HCT116 (cell line): ENCODE data around the gene PPP2R5A. TPM values are rescaled to one million over a fixed set of nuclear protein-coding genes. Genes with fewer than 3 reads are reported as not detected.

ENCODE experiments used
- ATAC-seq: fragments of 200-7000 bp; cut with Tn5 transposase; 2 replicates; pipeline ENCODE4 v1.9.1; 2020; ENCODE audit warnings: mild to moderate bottlenecking, moderate library complexity
- BruUV-seq: library from RNA; stranded (reverse); fragments of 400-500 nt; replicated peaks from 2 replicates; lab custom pipeline; 2021; lab: Mats Ljungman, UMichigan
- CTCF ChIA-PET: fragments of 300-600 bp; sonication (Branson Sonifier 250); formaldehyde crosslinking; loops from one replicate; lab custom pipeline; 2021; ENCODE audit warnings: antibody characterized with exemption; lab: Charles Lee
- POLR2A ChIA-PET: fragments of 300-600, 350-600 bp; sonication (Branson Sonifier 250); formaldehyde crosslinking; loops from one replicate; lab custom pipeline; 2021; ENCODE audit warnings: antibody characterized with exemption; lab: Charles Lee
- RAD21 ChIA-PET, 2 experiments: fragments of 300-600 bp; sonication (Branson Sonifier 250); formaldehyde crosslinking; loops; one replicate each; lab custom pipeline; 2023; ENCODE audit warnings: low total read pairs in 2 of 2; ENCODE audit not compliant: uncharacterized antibody in 2 of 2, unreplicated experiment in 2 of 2, low non-redundant PET in 1 of 2; lab: Charles Lee
- DNase-seq: peaks from one replicate; pipeline ENCODE4 v3.0.0-alpha.2; 2010; ENCODE audit warnings: low read depth, low spot score
- H2AFZ ChIP-seq: fragments of 200-600 bp; shearing (Covaris generic), sonication (generic); 2 replicates; pipeline ENCODE4 v1.6.1; 2017; ENCODE audit warnings: low read depth, mixed run types, mixed read lengths, antibody characterized with exemption, low read length; ENCODE audit not compliant: poor library complexity, severe bottlenecking
- H3K27ac ChIP-seq: 2 replicates; pipeline ENCODE4 v1.5.1; 2012; ENCODE audit warnings: low read depth, low read length
- H3K27me3 ChIP-seq: fragments of 200-600 bp; sonication (generic); 2 replicates; pipeline ENCODE4 v1.6.1; 2016; ENCODE audit warnings: mixed run types, low read length, mixed read lengths; ENCODE audit not compliant: insufficient read depth
- H3K36me3 ChIP-seq, 2 experiments: fragments of 200-500 bp in 1 of 2; fragments of 200-600 bp in 1 of 2; sonication (Bioruptor generic) in 1 of 2; sonication (generic) in 1 of 2; 2 replicates each; pipeline versions ENCODE4 v1.5.1 to v1.6.1; 2014 to 2016; ENCODE audit warnings: low read length in 2 of 2, inconsistent platforms in 1 of 2, mixed read lengths in 1 of 2, mixed run types in 1 of 2; ENCODE audit not compliant: insufficient read depth in 2 of 2, control insufficient read depth in 1 of 2
- H3K4me1 ChIP-seq, 2 experiments: fragments of 200-600 bp in 1 of 2; sonication (generic) in 1 of 2; 2 replicates each; pipeline versions ENCODE4 v1.5.1 to v1.6.1; 2012 to 2017; ENCODE audit warnings: low read length in 2 of 2, inconsistent platforms in 1 of 2, mild to moderate bottlenecking in 1 of 2, mixed read lengths in 1 of 2, mixed run types in 1 of 2, moderate library complexity in 1 of 2; ENCODE audit not compliant: insufficient read depth in 2 of 2, control insufficient read depth in 1 of 2
- H3K4me2 ChIP-seq: fragments of 200-600 bp; sonication (generic); 2 replicates; pipeline ENCODE4 v1.6.1; 2017; ENCODE audit warnings: mixed run types, low read length, mixed read lengths
- H3K4me3 ChIP-seq, 2 experiments: fragments of 200-600 bp in 1 of 2; sonication (generic) in 1 of 2; replicated peaks in 1 of 2; 2 replicates each; pipeline ENCODE4 v1.5.1; 2011 to 2016; ENCODE audit warnings: low read length in 2 of 2, control low read depth in 1 of 2, low read depth in 1 of 2, mild to moderate bottlenecking in 1 of 2, mixed read lengths in 1 of 2, mixed run types in 1 of 2
- H3K79me2 ChIP-seq: fragments of 200-600 bp; sonication (generic); 2 replicates; pipeline ENCODE4 v1.6.1; 2017; ENCODE audit warnings: mild to moderate bottlenecking, mixed run types, low read length, moderate library complexity, mixed read lengths; ENCODE audit not compliant: insufficient read depth
- H3K9ac ChIP-seq: fragments of 200-600 bp; sonication (generic); 2 replicates; pipeline ENCODE4 v1.6.1; 2016; ENCODE audit warnings: low read length, mixed read lengths
- H3K9me2 ChIP-seq: fragments of 200-600 bp; sonication (generic), shearing (Covaris generic); 2 replicates; pipeline ENCODE4 v1.6.1; 2017; ENCODE audit warnings: mixed run types, mild to moderate bottlenecking, moderate library complexity; ENCODE audit not compliant: insufficient read depth
- H3K9me3 ChIP-seq, 2 experiments: fragments of 200-500 bp in 1 of 2; fragments of 200-600 bp in 1 of 2; sonication (Bioruptor generic) in 1 of 2; sonication (generic) in 1 of 2; 2 replicates each; pipeline ENCODE4 v1.6.1; 2014 to 2017; ENCODE audit warnings: low read length in 2 of 2, mixed read lengths in 2 of 2, inconsistent platforms in 1 of 2, low read depth in 1 of 2, mild to moderate bottlenecking in 1 of 2, mixed run types in 1 of 2, moderate library complexity in 1 of 2; ENCODE audit not compliant: control insufficient read depth in 1 of 2, insufficient read depth in 1 of 2
- H4K20me1 ChIP-seq: fragments of 200-600 bp; sonication (generic), shearing (Covaris generic); 2 replicates; pipeline ENCODE4 v1.6.1; 2017; ENCODE audit warnings: mixed run types, mild to moderate bottlenecking, moderate library complexity; ENCODE audit not compliant: insufficient read depth
- FOSL1 ChIP-seq: IDR thresholded peaks from 2 replicates; pipeline ENCODE4 v1.6.1; 2012; ENCODE audit warnings: low read depth
- JUND ChIP-seq: IDR thresholded peaks from 2 replicates; pipeline ENCODE4 v1.6.1; 2012
- SRF ChIP-seq: IDR thresholded peaks from 2 replicates; pipeline ENCODE4 v1.6.1; 2012; ENCODE audit warnings: low read depth
- YY1 ChIP-seq: IDR thresholded peaks from 2 replicates; pipeline ENCODE4 v1.6.1; 2011; ENCODE audit warnings: low read length, low read depth, moderate library complexity, mild to moderate bottlenecking; ENCODE audit not compliant: insufficient replicate concordance; ENCODE audit errors: extremely low read depth
- intact Hi-C: fragments of 100-400 bp; cut with micrococcal nuclease; formaldehyde crosslinking; loops from 2 replicates; pipeline ENCODE4 v1.10.0; 2022
- total RNA-seq: library from RNA; stranded (reverse); gene quantifications from one replicate; pipeline ENCODE4 v1.2.1, GENCODE V29; 2021; ENCODE audit not compliant: unreplicated experiment
- TF ChIP-seq, protein P1 (sequence below), 3 experiments: fragments of 200-600 bp in 1 of 3; sonication (generic) in 1 of 3; IDR thresholded peaks in 2 of 3; conservative IDR thresholded peaks in 1 of 3; 2 replicates each; pipeline ENCODE4 v1.5.1; 2012 to 2017; ENCODE audit warnings: low read depth in 2 of 3, low read length in 2 of 3, antibody characterized with exemption in 1 of 3, borderline replicate concordance in 1 of 3, control low read depth in 1 of 3, mild to moderate bottlenecking in 1 of 3, mixed read lengths in 1 of 3, mixed run types in 1 of 3, moderate library complexity in 1 of 3; ENCODE audit not compliant: insufficient read depth in 1 of 3
- TF ChIP-seq, protein P2 (sequence below): IDR thresholded peaks from 2 replicates; pipeline ENCODE4 v1.6.1; 2012

The PPP2R5A gene
- total RNA-seq, 1 experiment from 2014 or later: 33.1 TPM

DNA sequence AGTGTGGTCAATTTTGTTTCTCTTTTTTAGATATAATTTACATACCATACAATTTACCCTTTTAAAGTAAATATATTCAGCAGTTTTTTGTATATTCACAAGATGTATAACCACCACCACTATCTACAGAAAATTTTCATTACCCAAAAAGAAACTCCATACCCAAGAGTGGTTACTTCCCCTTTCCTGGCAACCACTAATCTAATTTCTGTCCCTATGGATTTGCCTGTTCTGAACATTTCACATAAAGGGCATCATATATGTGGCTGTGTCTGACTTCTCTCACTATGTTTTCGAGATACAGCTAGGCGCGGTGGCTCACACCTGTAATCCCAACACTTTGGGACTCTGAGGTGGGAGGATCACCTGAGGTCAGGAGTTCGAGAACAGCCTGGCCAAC lies 115.8 kb downstream of the PPP2R5A start:
- no peaks in the 10 kb centered on the region for H4K20me1 ChIP-seq
- CTCF ChIA-PET: no interaction called here
- intact Hi-C loops: no loop called here
- BruUV-seq: no TSS peak
- H3K79me2 ChIP-seq: peaks cover 24% of the 10 kb centered on the region
- no peak for ATAC-seq
- H3K9me3 ChIP-seq: peaks cover 7 to 15% of the 10 kb centered on the region in 2 experiments
- H3K4me3 ChIP-seq: no peak overlapping the region
- H3K36me3 ChIP-seq: peaks cover 0 to 25% of the 10 kb centered on the region in 2 experiments; a peak in 2 of 4 replicates
- RAD21 ChIA-PET: no interaction called here
- no peak overlapping the region for H3K9ac ChIP-seq
- H3K4me2 ChIP-seq: no peak overlapping the region
- no peak for DNase-seq
- H2AFZ ChIP-seq: no peak overlapping the region
- no peaks in the 10 kb centered on the region for H3K9me2 ChIP-seq
- POLR2A ChIA-PET: no interaction called here
- no peak overlapping the region for H3K27ac ChIP-seq
- peaks cover 0 to 23% of the 10 kb centered on the region in 2 experiments; a peak in 3 of 4 replicates for H3K4me1 ChIP-seq
- no peak for TF ChIP-seq YY1
- TF ChIP-seq SRF: no peak
- H3K27me3 ChIP-seq: no peaks in the 10 kb centered on the region

DNA sequence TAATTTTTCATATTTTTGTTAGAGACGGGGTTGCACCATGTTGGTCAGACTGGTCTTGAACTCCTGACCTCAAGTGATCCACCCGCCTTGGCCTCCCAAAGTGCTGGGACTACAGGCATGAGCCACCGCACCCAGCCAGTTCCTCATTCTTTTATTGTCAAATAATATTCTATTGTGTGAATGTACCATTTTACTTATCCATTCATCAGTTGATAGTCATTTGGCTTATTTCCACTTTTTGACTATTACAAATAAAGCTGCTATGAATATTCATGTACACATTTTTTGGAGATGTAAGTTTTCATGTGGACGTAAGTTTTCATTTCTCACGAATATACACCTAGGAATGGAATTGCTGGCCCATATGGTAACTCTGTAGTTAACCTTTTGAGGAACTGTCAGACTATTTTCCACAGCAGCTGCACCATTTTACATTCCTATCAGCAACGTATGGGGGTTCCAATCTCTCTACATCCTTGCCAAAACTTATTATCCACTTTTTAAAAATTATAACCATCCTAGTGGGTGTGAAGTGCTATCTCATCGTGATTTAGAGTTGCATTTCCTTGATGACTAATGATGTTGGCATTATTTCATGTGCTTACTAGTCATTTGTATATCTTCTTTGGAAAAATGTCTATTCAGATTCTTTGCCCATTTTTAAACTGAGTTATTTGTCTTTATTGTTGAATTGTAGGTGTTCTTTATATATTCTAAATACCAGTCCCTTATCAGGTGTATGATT lies 116.8 kb downstream of the PPP2R5A start:
- POLR2A ChIA-PET: no interaction called here
- H2AFZ ChIP-seq: no peak overlapping the region
- H3K4me1 ChIP-seq: peaks cover 0 to 23% of the 10 kb centered on the region in 2 experiments; a peak in 3 of 4 replicates
- peak overlapping the region; percentile 24; the same call in 1 of the 2 replicates for H3K27ac ChIP-seq
- ATAC-seq (no peak; the same call in 1 of the 2 replicates), DNase-seq (no peak)
- peaks cover 7 to 13% of the 10 kb centered on the region in 2 experiments for H3K9me3 ChIP-seq
- H3K9ac ChIP-seq: no peak overlapping the region
- H3K4me3 ChIP-seq: no peak overlapping the region
- H4K20me1 ChIP-seq: no peaks in the 10 kb centered on the region
- H3K36me3 ChIP-seq: peaks cover 0 to 30% of the 10 kb centered on the region in 2 experiments; a peak in 2 of 4 replicates
- peak overlapping the region; percentile 41 for H3K4me2 ChIP-seq
- no peaks in the 10 kb centered on the region for H3K9me2 ChIP-seq
- RAD21 ChIA-PET: no interaction called here
- CTCF ChIA-PET: no interaction called here
- TF ChIP-seq, protein P1, sequence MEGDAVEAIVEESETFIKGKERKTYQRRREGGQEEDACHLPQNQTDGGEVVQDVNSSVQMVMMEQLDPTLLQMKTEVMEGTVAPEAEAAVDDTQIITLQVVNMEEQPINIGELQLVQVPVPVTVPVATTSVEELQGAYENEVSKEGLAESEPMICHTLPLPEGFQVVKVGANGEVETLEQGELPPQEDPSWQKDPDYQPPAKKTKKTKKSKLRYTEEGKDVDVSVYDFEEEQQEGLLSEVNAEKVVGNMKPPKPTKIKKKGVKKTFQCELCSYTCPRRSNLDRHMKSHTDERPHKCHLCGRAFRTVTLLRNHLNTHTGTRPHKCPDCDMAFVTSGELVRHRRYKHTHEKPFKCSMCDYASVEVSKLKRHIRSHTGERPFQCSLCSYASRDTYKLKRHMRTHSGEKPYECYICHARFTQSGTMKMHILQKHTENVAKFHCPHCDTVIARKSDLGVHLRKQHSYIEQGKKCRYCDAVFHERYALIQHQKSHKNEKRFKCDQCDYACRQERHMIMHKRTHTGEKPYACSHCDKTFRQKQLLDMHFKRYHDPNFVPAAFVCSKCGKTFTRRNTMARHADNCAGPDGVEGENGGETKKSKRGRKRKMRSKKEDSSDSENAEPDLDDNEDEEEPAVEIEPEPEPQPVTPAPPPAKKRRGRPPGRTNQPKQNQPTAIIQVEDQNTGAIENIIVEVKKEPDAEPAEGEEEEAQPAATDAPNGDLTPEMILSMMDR (IDR thresholded peaks at IDR 0.05 in 2 of 3, conservative IDR thresholded peaks at IDR 0.05 in 1 of 3; ENCODE audit: borderline replicate concordance in 1 of 3, insufficient read depth in 1 of 3, low read depth in 2 of 3, low read length in 2 of 3): no peak
- TF ChIP-seq, protein P2, sequence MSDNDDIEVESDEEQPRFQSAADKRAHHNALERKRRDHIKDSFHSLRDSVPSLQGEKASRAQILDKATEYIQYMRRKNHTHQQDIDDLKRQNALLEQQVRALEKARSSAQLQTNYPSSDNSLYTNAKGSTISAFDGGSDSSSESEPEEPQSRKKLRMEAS: no peak
- TF ChIP-seq JUND: peak; percentile 51
- TF ChIP-seq FOSL1: peak; percentile 49
- no peaks in the 10 kb centered on the region for H3K27me3 ChIP-seq
- H3K79me2 ChIP-seq: peaks cover 21% of the 10 kb centered on the region
- BruUV-seq: no TSS peak
- intact Hi-C loops: no loop called here
